GM20000 (cell line): ENCODE data around the gene TRMT2A.

Source experiments
- DNase-seq: peaks from one replicate; pipeline ENCODE4 v3.0.0; 2012; ENCODE audit warnings: low spot score
- CTCF ChIP-seq: IDR thresholded peaks from 2 replicates; pipeline ENCODE4 v1.5.1; 2012; ENCODE audit warnings: mild to moderate bottlenecking, control low read depth; ENCODE audit errors: extremely low read depth, missing control alignments

Gene TRMT2A

GRCh38 chr22:20133930-20134549, 17.0 kb upstream of the TRMT2A start:
- no peak for TF ChIP-seq CTCF
- no peak for DNase-seq

DNA sequence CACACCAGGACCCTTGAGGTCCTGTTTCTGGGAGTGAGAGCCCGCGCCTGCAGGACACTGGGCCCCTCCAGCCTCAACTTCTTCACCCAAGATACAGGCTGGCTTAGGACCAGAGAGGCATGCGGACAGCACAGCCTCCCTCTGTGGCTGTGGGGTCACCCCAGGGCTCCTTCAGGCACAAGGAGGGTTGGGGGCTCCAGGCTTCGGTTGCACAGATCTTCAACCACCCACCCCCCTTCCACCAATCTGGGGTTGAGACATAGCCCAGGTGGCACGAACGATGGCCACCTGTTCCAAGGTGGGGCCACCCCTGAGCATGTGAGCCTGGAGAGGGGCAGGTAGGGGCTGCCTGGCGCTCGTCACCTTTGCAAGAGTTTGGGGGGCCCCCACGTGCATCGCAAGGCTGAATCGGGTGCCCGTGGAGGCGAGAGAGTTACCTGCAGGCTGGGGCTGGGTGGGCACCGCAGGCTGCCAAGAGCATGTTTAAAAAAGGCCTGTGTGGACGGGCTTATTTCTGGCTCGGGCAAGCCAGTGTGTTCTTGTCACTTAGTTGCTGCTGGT, 15.7 kb upstream of the TRMT2A start:
- no peak for TF ChIP-seq CTCF

DNA sequence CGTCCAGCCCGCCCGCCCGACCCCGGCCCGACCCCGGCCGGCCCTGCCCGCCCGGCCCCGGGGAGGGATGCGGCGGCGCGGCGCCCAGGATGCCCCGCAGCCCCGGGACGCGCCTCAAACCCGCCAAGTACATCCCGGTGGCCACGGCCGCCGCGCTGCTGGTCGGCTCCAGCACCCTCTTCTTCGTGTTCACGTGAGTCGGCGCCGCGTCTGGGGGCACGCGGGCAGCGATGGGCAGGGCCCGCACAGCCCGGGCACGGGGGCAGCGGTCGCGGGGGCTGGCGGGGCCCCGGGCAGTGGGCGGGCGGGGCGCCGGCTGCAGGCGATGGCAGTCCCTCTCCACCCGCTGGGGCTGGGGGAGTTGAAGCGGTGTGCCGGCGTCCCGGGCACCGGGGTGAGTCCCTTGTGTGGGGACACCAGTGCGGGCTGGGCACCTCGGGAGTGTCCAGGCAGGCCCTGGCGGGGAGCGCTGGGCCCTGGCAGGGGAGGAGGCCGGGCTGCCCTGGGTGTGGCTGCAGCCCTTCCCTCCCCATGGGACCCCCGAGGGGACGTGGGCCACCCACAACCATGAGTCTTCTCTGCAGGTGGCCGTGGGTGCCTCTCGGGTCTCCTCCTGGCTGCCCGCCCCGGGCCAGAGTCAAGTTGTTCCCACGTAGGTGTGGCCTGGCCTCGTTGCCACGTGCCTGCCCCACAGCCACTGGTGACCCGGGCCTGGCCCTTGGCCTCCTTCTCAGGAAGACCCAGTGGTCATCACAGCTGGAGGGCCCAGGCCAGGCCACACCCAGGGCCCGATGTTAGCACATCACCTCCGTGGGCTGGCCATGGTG, 15.0 kb upstream of the TRMT2A start:
- DNase-seq, result no peak
- TF ChIP-seq CTCF, result no peak

More for the DNA sequence above, 15.7 kb upstream of the TRMT2A start:
- no peak for DNase-seq

- peak; percentile 91 for DNase-seq
- TF ChIP-seq CTCF, result no peak
Measured at GRCh38 chr22:20131597-20131858, 14.5 kb upstream of the TRMT2A start, which contains the start of gene ZDHHC8. Gene ZDHHC8, plus strand, starts transcription at chr22:20131804. Its CDS starts 144 bp downstream, at chr22:20131948.

DNA sequence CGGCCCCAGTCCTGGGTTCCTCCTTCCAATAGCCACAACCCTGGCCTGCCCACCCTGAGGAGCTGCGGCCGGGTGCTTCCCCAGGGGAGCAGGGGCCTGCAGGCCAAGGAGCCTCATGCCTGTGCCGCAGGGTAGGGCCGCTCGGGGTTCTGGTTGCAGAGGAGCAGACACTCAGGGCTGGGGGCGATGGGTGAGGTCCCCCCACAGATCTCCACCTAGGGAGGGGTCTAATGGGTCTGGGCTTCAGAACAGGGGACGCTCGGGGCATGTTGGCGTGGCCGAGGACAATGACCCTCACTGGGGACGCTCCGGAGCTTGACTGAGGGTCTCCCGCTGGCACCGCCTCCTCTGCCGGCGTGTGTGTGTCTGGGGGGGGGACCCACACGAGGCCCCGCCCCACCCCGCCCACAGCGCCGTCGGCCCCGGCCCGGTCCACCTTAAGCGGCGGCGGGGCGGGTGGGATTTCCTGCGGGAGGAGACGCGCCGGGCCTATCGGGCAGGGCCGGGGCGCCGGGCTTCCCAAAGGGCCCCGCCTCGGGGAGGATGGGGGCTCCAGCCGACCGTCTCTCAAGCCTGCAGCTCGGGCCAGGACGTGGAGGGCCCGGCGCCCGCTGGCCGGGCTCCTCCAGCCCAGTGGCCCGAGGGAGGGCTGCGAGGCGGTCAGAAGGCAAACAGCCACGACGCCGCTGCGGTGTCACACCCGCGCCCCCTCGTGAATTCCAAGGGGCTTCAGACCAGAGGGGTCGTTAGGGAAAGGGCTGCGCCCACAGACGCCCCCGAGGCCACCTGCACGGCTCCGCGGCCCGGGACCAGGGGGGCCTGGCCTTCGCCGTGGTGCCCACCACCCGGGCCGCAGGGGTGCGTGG, 13.9 kb upstream of the TRMT2A start:
- no peak for TF ChIP-seq CTCF
- peak; percentile 94 for DNase-seq

DNA sequence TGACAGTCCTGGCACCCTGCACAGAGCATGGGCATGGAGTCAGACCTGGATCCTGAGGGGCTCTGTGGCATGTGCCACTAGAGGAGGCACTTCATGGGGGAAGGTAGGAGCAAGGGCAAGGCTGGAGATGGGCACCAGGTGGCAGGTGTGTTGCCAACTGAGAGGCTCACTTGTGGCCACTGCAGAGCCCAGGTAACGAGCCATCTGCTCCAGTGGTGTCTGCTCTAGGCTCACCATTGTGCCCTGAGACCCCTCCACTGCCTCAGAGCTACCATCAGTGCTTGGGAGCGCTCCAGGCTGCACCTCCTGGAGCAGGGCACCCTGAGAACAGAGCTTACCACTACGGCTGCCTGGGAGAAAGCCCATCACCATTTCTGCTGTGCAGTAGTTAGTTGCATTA, 13.3 kb upstream of the TRMT2A start:
- no peak for TF ChIP-seq CTCF
- DNase-seq, result no peak

DNA sequence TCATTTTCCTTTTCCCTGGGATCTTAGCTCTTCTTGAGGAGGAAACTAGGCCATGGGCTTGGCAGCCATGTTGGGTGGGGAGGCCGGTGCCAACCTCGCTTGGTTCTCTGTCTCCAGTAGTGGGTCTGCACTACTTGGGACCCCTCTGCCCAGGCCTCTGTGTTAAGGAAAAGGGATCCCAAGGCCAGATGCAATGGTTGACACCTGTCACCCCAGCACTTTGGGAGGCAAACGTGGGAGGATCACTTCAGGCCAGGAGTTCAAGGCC, 12.7 kb upstream of the TRMT2A start:
- TF ChIP-seq CTCF, result no peak
- no peak for DNase-seq
